DND-41 (cell line): ENCODE measurements around the gene PDE4D.

ENCODE experiments used
- ATAC-seq: fragments of 200-7000 bp; cut with Tn5 transposase; 3 replicates; pipeline ENCODE4 v1.9.1; 2021; ENCODE audit warnings: low read depth; ENCODE audit not compliant: insufficient read depth
- DNase-seq: peaks from one replicate; pipeline ENCODE4 v3.0.0-alpha.2; 2020
- H2AFZ ChIP-seq: 2 replicates; pipeline ENCODE4 v1.6.0; 2012; ENCODE audit warnings: low read depth, low read length
- H3K27ac ChIP-seq: 2 replicates; pipeline ENCODE4 v1.5.1; 2012; ENCODE audit warnings: low read length, inconsistent platforms
- H3K27me3 ChIP-seq: fragments of 200-600 bp; sonication (generic); 2 replicates; pipeline ENCODE4 v1.6.0; 2012; ENCODE audit warnings: low read length, mild to moderate bottlenecking, inconsistent platforms; ENCODE audit not compliant: insufficient read depth, poor library complexity
- H3K36me3 ChIP-seq: 2 replicates; pipeline ENCODE4 v1.5.1; 2012; ENCODE audit warnings: low read length, inconsistent platforms; ENCODE audit not compliant: insufficient read depth
- H3K4me1 ChIP-seq: 2 replicates; pipeline ENCODE4 v1.5.1; 2012; ENCODE audit warnings: mild to moderate bottlenecking, low read length; ENCODE audit not compliant: insufficient read depth
- H3K4me2 ChIP-seq: 2 replicates; pipeline ENCODE4 v1.6.0; 2012; ENCODE audit warnings: mild to moderate bottlenecking, moderate library complexity, low read length, inconsistent platforms; ENCODE audit not compliant: insufficient read depth
- H3K4me3 ChIP-seq, 2 experiments: fragments of 200-600 bp in 1 of 2; shearing (Covaris generic) in 1 of 2; 2 replicates each; pipeline ENCODE4 v1.5.1; 2012 to 2016; ENCODE audit warnings: inconsistent platforms in 2 of 2, low read length in 2 of 2, mild to moderate bottlenecking in 2 of 2, low read depth in 1 of 2, moderate library complexity in 1 of 2
- H3K79me2 ChIP-seq: 2 replicates; pipeline ENCODE4 v1.6.0; 2012; ENCODE audit warnings: low read length, inconsistent platforms; ENCODE audit not compliant: insufficient read depth
- H3K9ac ChIP-seq: 2 replicates; pipeline ENCODE4 v1.6.0; 2012; ENCODE audit warnings: low read depth, mild to moderate bottlenecking, inconsistent platforms, low read length, moderate library complexity
- H3K9me3 ChIP-seq: 2 replicates; pipeline ENCODE4 v1.5.1; 2012; ENCODE audit warnings: low read length, moderate library complexity, mild to moderate bottlenecking, inconsistent platforms; ENCODE audit not compliant: insufficient read depth, severe bottlenecking
- H4K20me1 ChIP-seq: 2 replicates; pipeline ENCODE4 v1.6.0; 2012; ENCODE audit warnings: low read length; ENCODE audit not compliant: insufficient read depth
- CTCF ChIP-seq: IDR thresholded peaks from 2 replicates; pipeline ENCODE4 v1.5.1; 2012; ENCODE audit warnings: borderline replicate concordance, low read length, moderate library complexity, mild to moderate bottlenecking; ENCODE audit not compliant: poor library complexity, severe bottlenecking; ENCODE audit errors: extremely low read depth
- EZH2 ChIP-seq: IDR thresholded peaks from 3 replicates; pipeline ENCODE4 v1.6.1; 2012; ENCODE audit warnings: borderline replicate concordance, low read depth, mild to moderate bottlenecking, moderate library complexity, low read length, inconsistent platforms; ENCODE audit not compliant: severe bottlenecking

The PDE4D gene

GRCh38 chr5:59678943-59679342 lies 214.6 kb downstream of the PDE4D start:
- H3K79me2 ChIP-seq, result no peaks in the 10 kb centered on the region
- ATAC-seq (no peak), DNase-seq (no peak)
- TF ChIP-seq CTCF (no peak), EZH2 (no peak)
- H3K4me3 ChIP-seq, result no peak overlapping the region
- H3K27ac ChIP-seq, result no peak overlapping the region
- H3K9me3 ChIP-seq, result no peaks in the 10 kb centered on the region
- H3K36me3 ChIP-seq, result no peaks in the 10 kb centered on the region
- H3K4me2 ChIP-seq, result no peak overlapping the region
- H3K27me3 ChIP-seq, result no peaks in the 10 kb centered on the region
- H4K20me1 ChIP-seq, result no peaks in the 10 kb centered on the region
- no peaks in the 10 kb centered on the region for H3K4me1 ChIP-seq
- H3K9ac ChIP-seq, result no peak overlapping the region
- H2AFZ ChIP-seq, result no peak overlapping the region

GRCh38 chr5:59674763-59675162 lies 218.8 kb downstream of the PDE4D start:
- Histone ChIP-seq H3K4me2 (no peak overlapping the region), H3K9ac (no peak overlapping the region), H3K27ac (no peak overlapping the region), H3K36me3 (no peaks in the 10 kb centered on the region), H3K9me3 (no peaks in the 10 kb centered on the region), H3K4me1 (no peaks in the 10 kb centered on the region), H3K4me3 (no peak overlapping the region), H2AFZ (no peak overlapping the region), H4K20me1 (no peaks in the 10 kb centered on the region), H3K27me3 (no peaks in the 10 kb centered on the region), H3K79me2 (no peaks in the 10 kb centered on the region)
- TF ChIP-seq CTCF (no peak), EZH2 (no peak)
- DNase-seq (no peak), ATAC-seq (no peak)

GRCh38 chr5:59673438-59674058 lies 220.0 kb downstream of the PDE4D start:
- Histone ChIP-seq H3K4me3 (no peak overlapping the region), H2AFZ (no peak overlapping the region), H3K9me3 (no peaks in the 10 kb centered on the region), H3K4me1 (no peaks in the 10 kb centered on the region), H3K9ac (no peak overlapping the region), H4K20me1 (no peaks in the 10 kb centered on the region), H3K36me3 (no peaks in the 10 kb centered on the region), H3K27ac (no peak overlapping the region), H3K27me3 (no peaks in the 10 kb centered on the region), H3K4me2 (no peak overlapping the region), H3K79me2 (no peaks in the 10 kb centered on the region)
- DNase-seq (no peak), ATAC-seq (no peak)
- TF ChIP-seq EZH2 (no peak), CTCF (peak; percentile 81)
